ENCODE measurements around the gene PTBP2. TPM values are rescaled to one million over a fixed set of nuclear protein-coding genes. Genes with fewer than 3 reads are reported as not detected.

PTBP2 gene
- total and polyA plus RNA-seq, 5 donors from 2014 or later = 1.4 to 31.9 (median 3.2) TPM

DNA sequence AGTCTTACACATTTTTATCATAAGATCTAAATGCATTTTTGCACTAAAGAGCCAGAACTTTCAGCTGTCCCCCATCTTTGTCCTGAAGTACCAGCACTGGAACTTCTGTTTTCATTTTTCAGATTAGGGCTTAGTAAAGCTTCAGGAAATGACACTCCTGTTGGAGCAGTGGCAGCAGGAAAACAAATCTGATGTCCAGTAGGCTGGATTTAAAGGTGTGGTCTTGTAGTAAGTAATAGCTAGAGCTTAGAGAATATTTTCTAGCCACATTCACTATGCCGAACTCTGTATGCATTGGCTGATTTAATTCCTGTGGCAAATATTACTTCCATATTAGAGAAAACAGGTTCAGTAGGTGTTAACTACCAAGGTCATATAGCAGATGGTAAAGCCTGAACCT is 103.6 kb downstream of the PTBP2 start:
- Histone ChIP-seq H3K36me3 (ENCODE audit: control insufficient read depth, insufficient read depth, low read length) (no peaks in the 10 kb centered on the region), H3K27ac (ENCODE audit: insufficient read depth, low read length, poor library complexity, severe bottlenecking) (no peak overlapping the region), H3K27me3 (ENCODE audit: control insufficient read depth, insufficient read depth, low read length) (no peaks in the 10 kb centered on the region), H3K9me3 (ENCODE audit: control insufficient read depth in 2 of 2, low read length in 2 of 2) (no peaks in the 10 kb centered on the region), H3K4me3 (ENCODE audit: low read depth, low read length) (no peak overlapping the region), H3K4me1 (ENCODE audit: control insufficient read depth, insufficient read depth, low read length, poor library complexity, severe bottlenecking) (no peaks in the 10 kb centered on the region)
- Mint-ChIP-seq H3K27ac (no peak overlapping the region), H3K36me3 (peaks cover 5% of the 10 kb centered on the region), H3K27me3 (no peaks in the 10 kb centered on the region), H3K4me1 (no peaks in the 10 kb centered on the region), H3K9me3 (no peaks in the 10 kb centered on the region), H3K4me3 (no peak overlapping the region)
- no peak for DNase-seq
- ATAC-seq (ENCODE audit: low read depth in 2 of 2) = no peak

DNA sequence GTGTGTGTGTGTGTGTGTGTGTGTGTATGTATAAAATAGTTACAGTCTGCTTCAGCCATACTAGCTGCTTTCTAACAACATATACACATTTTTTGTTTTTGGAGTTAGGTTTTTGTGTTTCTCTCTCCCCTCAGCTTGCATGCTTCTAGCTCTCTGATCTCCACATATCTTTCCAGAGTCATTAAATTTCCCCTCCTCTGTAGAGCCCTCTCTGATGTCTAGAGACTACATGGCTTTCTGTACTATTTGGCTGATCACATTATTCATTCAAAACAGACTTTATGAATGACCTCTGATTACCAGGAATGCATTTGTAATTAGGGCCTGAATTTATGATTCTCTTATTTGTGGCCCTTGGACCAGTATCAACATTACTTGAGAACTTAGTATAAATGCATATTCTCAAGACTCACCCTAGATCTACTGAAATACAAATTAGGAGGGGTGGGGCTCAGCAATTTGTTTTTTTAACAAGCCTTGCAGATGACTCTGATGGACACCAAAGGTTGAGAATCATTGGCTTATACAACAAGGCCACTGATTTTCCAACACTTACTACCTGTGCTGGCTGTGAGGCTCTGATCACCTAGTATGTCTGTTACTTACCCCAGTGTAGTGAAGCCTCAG is 104.5 kb downstream of the PTBP2 start:
- DNase-seq (no peak), ATAC-seq (ENCODE audit: low read depth in 2 of 2) (no peak)
- Mint-ChIP-seq H3K27ac (no peak overlapping the region), H3K4me1 (no peaks in the 10 kb centered on the region), H3K4me3 (no peak overlapping the region), H3K9me3 (no peaks in the 10 kb centered on the region), H3K36me3 (peaks cover 5% of the 10 kb centered on the region), H3K27me3 (no peaks in the 10 kb centered on the region)
- Histone ChIP-seq H3K4me1 (ENCODE audit: control insufficient read depth, insufficient read depth, low read length, poor library complexity, severe bottlenecking) (no peaks in the 10 kb centered on the region), H3K27ac (ENCODE audit: insufficient read depth, low read length, poor library complexity, severe bottlenecking) (no peak overlapping the region), H3K4me3 (ENCODE audit: low read depth, low read length) (no peak overlapping the region), H3K9me3 (ENCODE audit: control insufficient read depth in 2 of 2, low read length in 2 of 2) (no peaks in the 10 kb centered on the region), H3K36me3 (ENCODE audit: control insufficient read depth, insufficient read depth, low read length) (no peaks in the 10 kb centered on the region), H3K27me3 (ENCODE audit: control insufficient read depth, insufficient read depth, low read length) (no peaks in the 10 kb centered on the region)

DNA sequence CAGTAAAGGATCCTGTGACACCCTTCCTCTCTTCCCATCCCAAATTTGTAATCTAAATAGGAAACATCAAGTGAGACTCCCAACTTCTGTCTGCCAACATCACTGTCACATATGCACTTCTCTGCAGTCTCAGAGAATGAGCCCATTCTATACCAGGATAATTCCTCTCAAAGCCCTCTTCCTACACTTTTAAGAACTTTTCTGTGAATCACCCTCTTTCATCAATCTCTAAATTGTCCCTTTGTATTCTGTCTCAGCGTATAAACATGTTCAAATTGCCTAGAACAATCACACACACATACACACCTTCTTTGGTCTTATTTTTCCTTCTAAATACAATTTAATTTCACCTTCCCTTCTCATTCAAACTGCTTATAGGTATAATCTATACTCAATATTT is 111.8 kb downstream of the PTBP2 start:
- Mint-ChIP-seq H3K27me3 (no peaks in the 10 kb centered on the region), H3K36me3 (peaks cover 3% of the 10 kb centered on the region), H3K9me3 (peaks cover 0 to 1% (median 0%) of the 10 kb centered on the region in 7 donors), H3K27ac (no peak overlapping the region), H3K4me1 (no peaks in the 10 kb centered on the region), H3K4me3 (no peak overlapping the region)
- Histone ChIP-seq H3K9me3 (ENCODE audit: control insufficient read depth in 2 of 2, low read length in 2 of 2) (no peaks in the 10 kb centered on the region), H3K27ac (ENCODE audit: insufficient read depth, low read length, poor library complexity, severe bottlenecking) (no peak overlapping the region), H3K4me3 (ENCODE audit: low read depth, low read length) (no peak overlapping the region), H3K36me3 (ENCODE audit: control insufficient read depth, insufficient read depth, low read length) (no peaks in the 10 kb centered on the region), H3K4me1 (ENCODE audit: control insufficient read depth, insufficient read depth, low read length, poor library complexity, severe bottlenecking) (no peaks in the 10 kb centered on the region), H3K27me3 (ENCODE audit: control insufficient read depth, insufficient read depth, low read length) (no peaks in the 10 kb centered on the region)
- DNase-seq (no peak), ATAC-seq (ENCODE audit: low read depth in 2 of 2) (no peak)

DNA sequence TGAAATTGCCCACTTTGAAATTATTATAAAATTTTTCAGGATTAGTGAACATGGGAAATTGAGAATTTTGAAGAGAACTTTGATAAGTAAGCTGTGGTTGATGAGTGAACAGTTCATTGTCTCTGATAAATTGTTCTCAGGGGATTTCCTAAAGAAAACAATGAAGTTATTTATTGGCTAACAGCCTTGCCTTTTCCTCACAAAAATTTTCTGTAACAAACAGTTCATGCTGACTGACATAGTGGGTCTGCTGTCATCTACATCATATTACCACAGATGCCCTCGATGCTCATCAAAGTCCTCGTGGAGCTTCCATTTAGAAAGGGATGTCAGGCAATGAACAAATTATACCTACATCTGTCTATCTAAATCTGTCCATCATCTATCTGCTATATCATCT is 113.4 kb downstream of the PTBP2 start:
- no peaks in the 10 kb centered on the region for H3K9me3 ChIP-seq (ENCODE audit: control insufficient read depth in 2 of 2, low read length in 2 of 2)
- Mint-ChIP-seq H3K4me1 (no peaks in the 10 kb centered on the region), H3K4me3 (no peak overlapping the region), H3K27ac (no peak overlapping the region), H3K36me3 (peaks cover 3% of the 10 kb centered on the region), H3K9me3 (peaks cover 0 to 1% (median 0%) of the 10 kb centered on the region in 7 donors), H3K27me3 (peaks cover 9% of the 10 kb centered on the region)
- H3K4me3 ChIP-seq (ENCODE audit: low read depth, low read length) = no peak overlapping the region
- no peaks in the 10 kb centered on the region for H3K27me3 ChIP-seq (ENCODE audit: control insufficient read depth, insufficient read depth, low read length)
- no peaks in the 10 kb centered on the region for H3K36me3 ChIP-seq (ENCODE audit: control insufficient read depth, insufficient read depth, low read length)
- DNase-seq (no peak), ATAC-seq (ENCODE audit: low read depth in 2 of 2) (no peak)
- no peak overlapping the region for H3K27ac ChIP-seq (ENCODE audit: insufficient read depth, low read length, poor library complexity, severe bottlenecking)
- H3K4me1 ChIP-seq (ENCODE audit: control insufficient read depth, insufficient read depth, low read length, poor library complexity, severe bottlenecking) = no peaks in the 10 kb centered on the region

DNA sequence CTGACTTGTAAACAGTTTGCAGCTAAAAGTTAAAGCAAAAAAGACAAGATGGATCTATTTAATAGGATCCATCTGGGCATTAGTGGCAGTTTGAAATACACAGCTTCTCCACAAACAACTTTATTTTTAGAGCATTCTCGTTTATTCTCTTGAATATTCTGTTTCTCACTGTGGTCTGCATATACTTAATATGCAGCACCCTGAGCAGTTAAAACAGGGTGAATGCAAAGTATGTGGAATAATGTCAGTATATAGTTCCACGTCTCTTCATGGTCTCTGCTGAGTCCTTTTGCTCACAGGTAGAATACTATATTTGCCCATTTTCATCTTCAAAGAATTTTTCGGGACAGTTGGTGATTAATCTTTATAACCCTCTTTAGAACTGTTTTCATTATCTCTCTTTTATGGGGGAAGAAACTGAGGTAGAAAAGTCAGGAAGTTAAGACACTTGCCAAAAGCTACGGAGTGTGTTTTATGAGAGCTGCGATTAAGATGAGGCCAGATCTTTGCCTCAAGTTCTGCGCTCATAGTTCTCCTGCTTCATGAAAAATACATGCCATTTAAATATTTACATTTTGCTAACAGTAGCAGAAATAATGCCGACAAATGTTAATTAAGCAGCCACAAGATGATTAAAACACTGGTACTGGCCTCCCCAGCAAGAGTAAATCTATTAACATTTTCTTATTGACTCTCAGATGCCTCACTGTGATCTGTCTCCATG is 115.6 kb downstream of the PTBP2 start:
- peaks cover 11% of the 10 kb centered on the region for H3K27me3 Mint-ChIP-seq
- DNase-seq = no peak
- no peak overlapping the region for H3K4me3 Mint-ChIP-seq
- H3K9me3 ChIP-seq (ENCODE audit: control insufficient read depth in 2 of 2, low read length in 2 of 2) = no peaks in the 10 kb centered on the region
- H3K27me3 ChIP-seq (ENCODE audit: control insufficient read depth, insufficient read depth, low read length) = no peaks in the 10 kb centered on the region
- ATAC-seq (ENCODE audit: low read depth in 2 of 2) = no peak
- peaks cover 0 to 1% (median 0%) of the 10 kb centered on the region in 7 donors for H3K9me3 Mint-ChIP-seq
- peaks cover 3% of the 10 kb centered on the region for H3K36me3 Mint-ChIP-seq
- no peaks in the 10 kb centered on the region for H3K4me1 Mint-ChIP-seq
- no peak overlapping the region for H3K27ac Mint-ChIP-seq
- H3K36me3 ChIP-seq (ENCODE audit: control insufficient read depth, insufficient read depth, low read length) = no peaks in the 10 kb centered on the region
- H3K4me1 ChIP-seq (ENCODE audit: control insufficient read depth, insufficient read depth, low read length, poor library complexity, severe bottlenecking) = no peaks in the 10 kb centered on the region
- H3K27ac ChIP-seq (ENCODE audit: insufficient read depth, low read length, poor library complexity, severe bottlenecking) = no peak overlapping the region
- no peak overlapping the region for H3K4me3 ChIP-seq (ENCODE audit: low read depth, low read length)

DNA sequence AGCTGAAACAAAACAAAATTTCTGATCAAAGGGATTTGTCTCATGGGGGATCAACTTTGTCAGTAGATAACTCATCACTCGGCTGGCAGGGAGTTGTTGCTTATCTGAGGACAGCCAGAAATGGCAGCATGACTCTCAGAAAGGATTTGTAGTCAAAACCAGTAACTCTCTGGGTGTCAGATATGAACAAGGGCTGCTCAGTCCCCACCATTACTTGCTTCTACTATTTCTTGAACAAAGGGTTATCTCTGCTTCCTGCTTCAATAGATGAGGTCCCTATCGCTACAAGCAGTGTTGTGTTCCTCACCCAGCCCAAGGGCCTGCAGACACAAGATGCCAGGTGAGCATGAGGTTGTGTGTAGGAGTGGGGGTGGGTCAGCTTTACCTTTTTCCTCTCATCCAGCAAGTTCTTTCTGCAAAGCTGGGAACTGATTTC is 116.2 kb downstream of the PTBP2 start:
- Histone ChIP-seq H3K36me3 (ENCODE audit: control insufficient read depth, insufficient read depth, low read length) (no peaks in the 10 kb centered on the region), H3K4me1 (ENCODE audit: control insufficient read depth, insufficient read depth, low read length, poor library complexity, severe bottlenecking) (no peaks in the 10 kb centered on the region), H3K4me3 (ENCODE audit: low read depth, low read length) (no peak overlapping the region), H3K27ac (ENCODE audit: insufficient read depth, low read length, poor library complexity, severe bottlenecking) (no peak overlapping the region), H3K27me3 (ENCODE audit: control insufficient read depth, insufficient read depth, low read length) (no peaks in the 10 kb centered on the region), H3K9me3 (ENCODE audit: control insufficient read depth in 2 of 2, low read length in 2 of 2) (no peaks in the 10 kb centered on the region)
- no peak overlapping the region for H3K27ac Mint-ChIP-seq
- no peaks in the 10 kb centered on the region for H3K4me1 Mint-ChIP-seq
- peaks cover 3% of the 10 kb centered on the region for H3K36me3 Mint-ChIP-seq
- H3K27me3 Mint-ChIP-seq = peaks cover 11% of the 10 kb centered on the region
- H3K9me3 Mint-ChIP-seq = peaks cover 0 to 1% (median 0%) of the 10 kb centered on the region in 7 donors
- H3K4me3 Mint-ChIP-seq = no peak overlapping the region
- DNase-seq = no peak
- no peak for ATAC-seq (ENCODE audit: low read depth in 2 of 2)

DNA sequence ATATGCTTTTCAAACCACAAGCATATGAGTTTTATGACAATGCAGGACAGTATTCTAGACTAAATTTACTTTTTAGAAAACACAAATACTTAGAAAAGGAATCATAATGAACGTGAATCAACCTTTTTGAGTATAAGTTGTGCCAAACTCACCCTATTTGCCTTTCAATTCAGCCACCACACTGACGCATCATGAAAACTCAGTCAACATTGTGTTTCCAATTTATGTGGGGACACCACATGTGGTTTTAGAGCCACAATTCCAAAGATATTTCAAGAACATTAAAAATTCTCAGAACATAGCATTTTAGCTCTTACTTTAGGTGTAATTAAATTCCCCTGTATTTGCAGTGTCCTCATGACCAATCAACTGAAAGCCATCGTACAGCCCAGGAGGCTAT is 118.8 kb downstream of the PTBP2 start:
- ATAC-seq (ENCODE audit: low read depth in 2 of 2) (no peak), DNase-seq (no peak)
- Mint-ChIP-seq H3K27ac (no peak overlapping the region), H3K36me3 (peaks cover 3% of the 10 kb centered on the region), H3K27me3 (peaks cover 15% of the 10 kb centered on the region), H3K4me1 (no peaks in the 10 kb centered on the region), H3K4me3 (no peak overlapping the region), H3K9me3 (peaks cover 0 to 1% (median 0%) of the 10 kb centered on the region in 7 donors)
- no peaks in the 10 kb centered on the region for H3K36me3 ChIP-seq (ENCODE audit: control insufficient read depth, insufficient read depth, low read length)
- no peak overlapping the region for H3K4me3 ChIP-seq (ENCODE audit: low read depth, low read length)
- no peaks in the 10 kb centered on the region for H3K4me1 ChIP-seq (ENCODE audit: control insufficient read depth, insufficient read depth, low read length, poor library complexity, severe bottlenecking)
- no peaks in the 10 kb centered on the region for H3K27me3 ChIP-seq (ENCODE audit: control insufficient read depth, insufficient read depth, low read length)
- H3K27ac ChIP-seq (ENCODE audit: insufficient read depth, low read length, poor library complexity, severe bottlenecking) = no peak overlapping the region
- H3K9me3 ChIP-seq (ENCODE audit: control insufficient read depth in 2 of 2, low read length in 2 of 2) = no peaks in the 10 kb centered on the region

DNA sequence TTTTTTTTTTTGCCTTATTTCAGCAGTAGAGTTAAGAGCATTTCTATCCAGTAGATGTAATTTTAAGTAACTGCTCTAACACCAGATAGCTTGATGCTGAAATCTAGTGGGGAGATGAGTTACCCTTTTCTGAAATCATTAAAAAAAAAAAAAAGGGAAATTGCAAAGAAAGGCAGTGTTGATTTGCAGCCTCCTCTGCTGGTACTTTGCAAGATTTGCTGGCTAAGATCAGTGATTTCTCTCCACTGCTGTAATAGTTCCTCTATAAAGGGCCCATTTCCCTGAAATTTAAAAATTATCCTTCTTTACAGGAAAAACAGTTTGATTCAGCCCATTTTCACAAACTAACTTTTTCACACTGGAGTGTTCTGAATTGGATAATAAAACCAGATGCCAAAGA is 120.6 kb downstream of the PTBP2 start:
- Histone ChIP-seq H3K4me1 (ENCODE audit: control insufficient read depth, insufficient read depth, low read length, poor library complexity, severe bottlenecking) (no peaks in the 10 kb centered on the region), H3K27ac (ENCODE audit: insufficient read depth, low read length, poor library complexity, severe bottlenecking) (no peak overlapping the region), H3K9me3 (ENCODE audit: control insufficient read depth in 2 of 2, low read length in 2 of 2) (no peaks in the 10 kb centered on the region), H3K4me3 (ENCODE audit: low read depth, low read length) (no peak overlapping the region), H3K27me3 (ENCODE audit: control insufficient read depth, insufficient read depth, low read length) (no peaks in the 10 kb centered on the region), H3K36me3 (ENCODE audit: control insufficient read depth, insufficient read depth, low read length) (no peaks in the 10 kb centered on the region)
- no peak overlapping the region for H3K27ac Mint-ChIP-seq
- H3K27me3 Mint-ChIP-seq = peaks cover 16% of the 10 kb centered on the region
- no peaks in the 10 kb centered on the region for H3K36me3 Mint-ChIP-seq
- no peak overlapping the region for H3K4me3 Mint-ChIP-seq
- ATAC-seq (ENCODE audit: low read depth in 2 of 2) = no peak
- H3K4me1 Mint-ChIP-seq = no peaks in the 10 kb centered on the region
- no peak for DNase-seq
- H3K9me3 Mint-ChIP-seq = peaks cover 0 to 1% (median 0%) of the 10 kb centered on the region in 7 donors
